Stimulated activated CD8-positive, alpha-beta memory T cell treated with anti-CD3 and anti-CD28 coated beads, Interleukin-7, amount 100 ng/mL, for 48 hours (primary cell): ENCODE results near the gene ZBTB20.

Experiments used
- DNase-seq, 2 donors: peaks; one replicate each; pipeline ENCODE4 v3.0.0-alpha.2; 2020; ENCODE audit warnings: low read depth in 1 of 2; ENCODE audit errors: extremely low read depth in 1 of 2

ZBTB20 gene

GRCh38 chr3:114456742-114457141, 690.3 kb downstream of the ZBTB20 start:
- DNase-seq: no peak

- no peak for DNase-seq
Observed at GRCh38 chr3:114455432-114455831, 691.7 kb downstream of the ZBTB20 start.

- no peak for DNase-seq
Observed at GRCh38 chr3:114454551-114455251, 692.4 kb downstream of the ZBTB20 start.

GRCh38 chr3:114453361-114453780, 693.7 kb downstream of the ZBTB20 start:
- no peak for DNase-seq

- no peak for DNase-seq
Observed at GRCh38 chr3:114452937-114453336, 694.2 kb downstream of the ZBTB20 start.

GRCh38 chr3:114452256-114452655, 694.8 kb downstream of the ZBTB20 start:
- DNase-seq: no peak

GRCh38 chr3:114451561-114452018, 695.5 kb downstream of the ZBTB20 start:
- DNase-seq: no peak

- no peak for DNase-seq
Observed at GRCh38 chr3:114451051-114451451, 696.0 kb downstream of the ZBTB20 start.

- DNase-seq: no peak
Observed at GRCh38 chr3:114450008-114450596, 697.0 kb downstream of the ZBTB20 start.

GRCh38 chr3:114449271-114450007, 697.6 kb downstream of the ZBTB20 start:
- DNase-seq: no peak

GRCh38 chr3:114447950-114448479, 699.1 kb downstream of the ZBTB20 start:
- no peak for DNase-seq

GRCh38 chr3:114447545-114447944, 699.5 kb downstream of the ZBTB20 start:
- no peak for DNase-seq

- DNase-seq: no peak
Observed at GRCh38 chr3:114446600-114446999, 700.5 kb downstream of the ZBTB20 start.

GRCh38 chr3:114445233-114445632, 701.9 kb downstream of the ZBTB20 start:
- DNase-seq: no peak

- DNase-seq: no peak
Observed at GRCh38 chr3:114444216-114444615, 702.9 kb downstream of the ZBTB20 start.

GRCh38 chr3:114442246-114442645, 704.8 kb downstream of the ZBTB20 start:
- no peak for DNase-seq

GRCh38 chr3:114441386-114441785, 705.7 kb downstream of the ZBTB20 start:
- no peak for DNase-seq

- no peak for DNase-seq
Observed at GRCh38 chr3:114440700-114441099, 706.4 kb downstream of the ZBTB20 start.

GRCh38 chr3:114439284-114439683, 707.8 kb downstream of the ZBTB20 start:
- DNase-seq: no peak

- DNase-seq: no peak
Observed at GRCh38 chr3:114437897-114438296, 709.2 kb downstream of the ZBTB20 start.

- no peak for DNase-seq
Observed at GRCh38 chr3:114436182-114436581, 710.9 kb downstream of the ZBTB20 start.
